ENCODE data around the gene RNF13. TPM values are rescaled to one million over a fixed set of nuclear protein-coding genes. Genes with fewer than 3 reads are reported as not detected.

The RNF13 gene
- total RNA-seq, 2 donors from 2014 or later = 21.3 to 32.7 TPM

DNA sequence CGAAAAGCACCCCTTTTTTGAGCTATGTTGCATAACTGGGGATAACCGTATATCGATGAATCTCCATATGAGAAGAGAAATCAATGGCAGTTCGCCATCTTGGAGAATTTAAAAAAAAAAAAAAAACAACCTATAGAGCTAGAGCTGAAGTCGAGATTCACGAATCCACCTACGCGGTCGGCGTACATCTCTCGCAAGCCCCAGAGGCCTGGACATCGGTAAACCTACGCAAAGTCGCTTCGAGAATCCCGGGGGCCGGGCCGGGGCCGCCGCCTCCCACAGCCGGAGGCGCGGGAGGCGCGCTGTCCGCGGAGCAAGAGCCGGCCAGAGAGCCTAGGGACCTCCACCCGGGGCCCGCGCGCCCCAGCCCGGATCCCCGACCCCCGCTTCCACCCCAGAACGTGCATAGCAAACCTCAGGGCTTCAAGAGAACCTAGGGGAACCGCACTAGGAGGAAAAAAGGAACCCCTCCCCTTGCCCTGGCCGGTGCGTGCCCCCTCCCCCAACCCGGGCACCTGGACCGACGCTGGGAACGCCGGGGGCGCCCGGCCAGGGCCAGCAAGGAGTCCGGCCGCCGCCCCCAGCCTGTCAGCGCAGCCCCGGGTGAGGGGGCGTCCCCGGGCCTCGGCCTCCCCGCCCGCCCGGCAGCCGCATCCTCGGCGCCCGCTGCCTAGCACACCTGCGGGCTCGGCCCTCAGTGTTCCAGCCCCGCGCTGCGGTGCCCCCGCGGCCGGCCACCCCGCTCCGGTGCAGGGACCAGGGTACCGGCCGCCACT is 157.1 kb downstream of the RNF13 start:
- TF ChIP-seq, protein P1, sequence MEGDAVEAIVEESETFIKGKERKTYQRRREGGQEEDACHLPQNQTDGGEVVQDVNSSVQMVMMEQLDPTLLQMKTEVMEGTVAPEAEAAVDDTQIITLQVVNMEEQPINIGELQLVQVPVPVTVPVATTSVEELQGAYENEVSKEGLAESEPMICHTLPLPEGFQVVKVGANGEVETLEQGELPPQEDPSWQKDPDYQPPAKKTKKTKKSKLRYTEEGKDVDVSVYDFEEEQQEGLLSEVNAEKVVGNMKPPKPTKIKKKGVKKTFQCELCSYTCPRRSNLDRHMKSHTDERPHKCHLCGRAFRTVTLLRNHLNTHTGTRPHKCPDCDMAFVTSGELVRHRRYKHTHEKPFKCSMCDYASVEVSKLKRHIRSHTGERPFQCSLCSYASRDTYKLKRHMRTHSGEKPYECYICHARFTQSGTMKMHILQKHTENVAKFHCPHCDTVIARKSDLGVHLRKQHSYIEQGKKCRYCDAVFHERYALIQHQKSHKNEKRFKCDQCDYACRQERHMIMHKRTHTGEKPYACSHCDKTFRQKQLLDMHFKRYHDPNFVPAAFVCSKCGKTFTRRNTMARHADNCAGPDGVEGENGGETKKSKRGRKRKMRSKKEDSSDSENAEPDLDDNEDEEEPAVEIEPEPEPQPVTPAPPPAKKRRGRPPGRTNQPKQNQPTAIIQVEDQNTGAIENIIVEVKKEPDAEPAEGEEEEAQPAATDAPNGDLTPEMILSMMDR (conservative IDR thresholded peaks at IDR 0.05) = no peak
- Histone ChIP-seq H3K36me3 (ENCODE audit: control insufficient read depth, insufficient read depth, low read length) (peaks cover 35% of the 10 kb centered on the region), H3K9ac (ENCODE audit: extremely low read depth, low read length, poor library complexity, severe bottlenecking) (peak overlapping the region; percentile 97), H3K27me3 (ENCODE audit: control insufficient read depth, insufficient read depth, low read length, poor library complexity, severe bottlenecking) (no peaks in the 10 kb centered on the region), H3K27ac (ENCODE audit: low read depth, low read length) (peak overlapping the region; percentile 98), H3K9me3 (ENCODE audit: control insufficient read depth, low read length) (no peaks in the 10 kb centered on the region), H3K4me3 (ENCODE audit: low read length) (peak overlapping the region; percentile 99), H3K4me1 (ENCODE audit: control insufficient read depth, insufficient read depth, low read length) (peaks cover 9% of the 10 kb centered on the region)
- Mint-ChIP-seq H3K36me3 (ENCODE audit: low read depth) (peaks cover 24% of the 10 kb centered on the region), H3K27me3 (ENCODE audit: insufficient read depth) (no peaks in the 10 kb centered on the region), H3K27ac (peak overlapping the region; percentile 97), H3K4me1 (peaks cover 33% of the 10 kb centered on the region), H3K9me3 (no peaks in the 10 kb centered on the region), H3K4me3 (peak overlapping the region; percentile 76)
- WGBS, 2 experiments (ENCODE audit: insufficient coverage in 1 of 2, insufficient read length in 1 of 2) = 0 to 1% methylated on average over 18 to 73 of the region's 73 CpGs
- peak; percentile 88 for DNase-seq

DNA sequence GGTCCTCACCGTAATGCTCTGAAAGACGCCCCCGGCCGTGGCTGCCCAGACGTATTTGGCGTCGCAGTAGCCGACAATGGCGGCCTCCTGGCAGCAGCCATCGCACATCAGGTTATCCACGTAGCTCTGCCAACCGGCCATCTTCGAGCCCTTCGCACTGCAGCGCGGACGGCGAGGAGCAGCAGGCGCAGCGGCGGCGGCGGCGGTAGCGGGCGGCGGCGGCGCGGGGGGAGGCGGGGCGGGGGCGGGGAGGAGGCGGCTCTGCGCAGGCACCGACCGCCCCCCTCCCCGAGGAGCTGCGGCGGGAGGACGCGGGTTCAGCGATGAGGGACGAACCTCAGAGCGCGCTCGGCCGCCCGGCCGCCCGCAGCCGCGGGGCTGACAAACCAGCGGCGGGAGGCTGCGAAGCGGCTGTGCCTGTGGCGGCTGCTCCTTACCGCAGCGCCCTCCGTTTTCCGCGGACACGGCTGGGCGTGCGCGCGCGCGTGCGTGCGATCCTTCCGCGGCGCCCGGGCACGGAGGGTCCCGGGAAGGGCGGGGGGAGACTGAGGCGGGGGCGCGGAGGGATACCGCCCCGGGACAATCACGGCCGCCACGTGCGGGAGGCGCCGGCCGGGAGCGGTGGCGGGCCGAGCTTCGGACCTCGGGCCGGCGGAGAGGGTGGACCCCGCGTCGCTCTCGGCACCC is 157.8 kb downstream of the RNF13 start, which contains the start of gene PFN2:
PFN2 (minus strand) TSS at position 180 of the 687 bp plus-strand sequence; CDS start at position 141, 39 bp downstream.
- Mint-ChIP-seq H3K27ac (peak within 1 kb of the TSS; percentile 97), H3K4me3 (peak within 1 kb of the TSS; percentile 76), H3K9me3 (no peaks in the 10 kb centered on the region), H3K36me3 (ENCODE audit: low read depth) (peaks cover 17% of the 10 kb centered on the region), H3K4me1 (peaks cover 29% of the 10 kb centered on the region), H3K27me3 (ENCODE audit: insufficient read depth) (no peaks in the 10 kb centered on the region)
- H3K9ac ChIP-seq (ENCODE audit: extremely low read depth, low read length, poor library complexity, severe bottlenecking) = peak within 1 kb of the TSS; percentile 97
- H3K27me3 ChIP-seq (ENCODE audit: control insufficient read depth, insufficient read depth, low read length, poor library complexity, severe bottlenecking) = no peaks in the 10 kb centered on the region
- H3K4me3 ChIP-seq (ENCODE audit: low read length) = peak within 1 kb of the TSS; percentile 99
- WGBS, 2 experiments (ENCODE audit: insufficient coverage in 1 of 2, insufficient read length in 1 of 2) = 0% methylated on average over 32 to 98 of the region's 102 CpGs
- DNase-seq = peak; percentile 88
- TF ChIP-seq, protein P1 (conservative IDR thresholded peaks at IDR 0.05) = no peak
- H3K4me1 ChIP-seq (ENCODE audit: control insufficient read depth, insufficient read depth, low read length) = peaks cover 9% of the 10 kb centered on the region
- no peaks in the 10 kb centered on the region for H3K9me3 ChIP-seq (ENCODE audit: control insufficient read depth, low read length)
- H3K27ac ChIP-seq (ENCODE audit: low read depth, low read length) = peak within 1 kb of the TSS; percentile 98
- H3K36me3 ChIP-seq (ENCODE audit: control insufficient read depth, insufficient read depth, low read length) = peaks cover 28% of the 10 kb centered on the region

DNA sequence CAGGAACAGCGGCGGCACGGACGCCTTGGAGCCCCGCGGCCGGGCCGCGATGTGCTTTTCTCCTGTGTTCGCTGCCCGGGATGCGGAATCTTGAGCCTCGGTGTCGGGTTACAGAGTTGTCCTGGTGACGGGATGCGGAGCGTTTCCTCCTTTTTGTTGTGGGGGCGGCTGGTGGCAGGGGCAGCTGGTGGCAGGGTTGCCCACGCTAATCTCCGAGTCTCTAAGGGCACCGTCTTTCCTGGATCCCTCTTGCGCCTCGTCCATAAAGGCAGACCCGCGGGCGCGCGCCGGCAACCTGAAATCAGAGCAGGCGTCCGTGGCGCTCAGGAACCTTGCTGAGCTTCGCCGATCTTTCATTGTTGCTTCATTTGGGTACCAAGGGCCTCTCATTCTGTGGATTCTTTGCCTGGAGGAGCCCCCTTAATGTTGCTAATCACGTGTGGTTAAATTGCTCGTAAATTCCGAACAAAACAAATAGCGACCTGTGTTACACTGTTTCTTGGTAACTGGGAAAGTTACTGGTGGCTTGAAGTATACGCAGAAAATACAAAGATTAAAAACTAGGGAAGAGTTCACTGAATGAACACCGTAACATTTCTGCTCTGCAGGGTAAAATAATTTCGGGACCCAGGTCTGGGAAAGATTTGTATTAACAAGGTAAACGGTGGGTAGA is 158.5 kb downstream of the RNF13 start:
- WGBS, 2 experiments (ENCODE audit: insufficient coverage in 1 of 2, insufficient read length in 1 of 2) = 0 to 1% methylated on average over 35 to 42 of the region's 42 CpGs
- H3K36me3 Mint-ChIP-seq (ENCODE audit: low read depth) = peaks cover 10% of the 10 kb centered on the region
- Histone ChIP-seq H3K27ac (ENCODE audit: low read depth, low read length) (peak overlapping the region; percentile 98), H3K9ac (ENCODE audit: extremely low read depth, low read length, poor library complexity, severe bottlenecking) (peak overlapping the region; percentile 68), H3K9me3 (ENCODE audit: control insufficient read depth, low read length) (no peaks in the 10 kb centered on the region), H3K4me3 (ENCODE audit: low read length) (peak overlapping the region; percentile 92), H3K4me1 (ENCODE audit: control insufficient read depth, insufficient read depth, low read length) (peaks cover 9% of the 10 kb centered on the region), H3K27me3 (ENCODE audit: control insufficient read depth, insufficient read depth, low read length, poor library complexity, severe bottlenecking) (no peaks in the 10 kb centered on the region), H3K36me3 (ENCODE audit: control insufficient read depth, insufficient read depth, low read length) (peaks cover 21% of the 10 kb centered on the region)
- H3K9me3 Mint-ChIP-seq = no peaks in the 10 kb centered on the region
- peak overlapping the region; percentile 76 for H3K4me3 Mint-ChIP-seq
- H3K27ac Mint-ChIP-seq = peak overlapping the region; percentile 97
- H3K4me1 Mint-ChIP-seq = peaks cover 22% of the 10 kb centered on the region
- TF ChIP-seq, protein P1 (conservative IDR thresholded peaks at IDR 0.05) = no peak
- H3K27me3 Mint-ChIP-seq (ENCODE audit: insufficient read depth) = no peaks in the 10 kb centered on the region
- peak; percentile 90 for DNase-seq
